ENCODE data around the gene CBR4. TPM values are rescaled to one million over a fixed set of nuclear protein-coding genes. Genes with fewer than 3 reads are reported as not detected.

Gene CBR4
- polyA plus RNA-seq, 1 donor (not counting 4 experiments of a cell fraction or from before 2014, with no cell fraction given): 9.1 TPM

DNA sequence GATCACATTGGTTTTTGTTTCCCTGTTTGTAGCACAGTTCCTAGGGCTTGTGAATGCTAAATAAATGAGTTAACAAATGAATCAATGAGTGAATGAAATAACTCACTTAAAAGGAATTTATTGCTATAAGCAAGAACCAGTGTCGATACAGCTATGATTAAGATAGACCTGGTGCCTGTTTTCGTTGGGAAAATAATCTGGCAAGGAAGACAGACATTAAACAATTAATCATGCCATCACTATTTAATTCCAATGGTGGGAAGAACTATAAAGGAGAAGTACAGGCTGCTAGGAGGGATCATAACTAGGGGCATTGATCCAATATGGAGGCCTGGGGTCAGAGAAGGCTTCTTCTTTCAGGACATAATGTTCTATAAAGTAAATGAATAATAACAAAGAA, 4.5 kb upstream of the CBR4 start:
- Histone ChIP-seq H3K9me3 (ENCODE audit: control insufficient read depth, low read depth, low read length) (no peaks in the 10 kb centered on the region), H3K9me1 (ENCODE audit: control insufficient read depth, extremely low read depth, insufficient read depth, low read length) (no peaks in the 10 kb centered on the region), H3K27me3 (ENCODE audit: control insufficient read depth, extremely low read depth, insufficient read depth, low read length) (no peaks in the 10 kb centered on the region), H3K4me3 (ENCODE audit: control insufficient read depth in 2 of 3, extremely low read depth in 1 of 3, insufficient read depth in 2 of 3, low read depth in 1 of 3, low read length in 3 of 3) (no peak overlapping the region), H3K36me3 (ENCODE audit: control insufficient read depth in 2 of 2, extremely low read depth in 1 of 2, insufficient read depth in 2 of 2, low read length in 2 of 2) (no peaks in the 10 kb centered on the region), H3K4me2 (ENCODE audit: control insufficient read depth, extremely low read depth, insufficient read depth, low read depth, low read length) (peak overlapping the region; percentile 51), H3K79me2 (ENCODE audit: control insufficient read depth, insufficient read depth, low read length) (peaks cover 2% of the 10 kb centered on the region), H3K9ac (ENCODE audit: control insufficient read depth, extremely low read depth, insufficient read depth, low read length) (no peak overlapping the region), H3K4me1 (ENCODE audit: control insufficient read depth, extremely low read depth, insufficient read depth, low read length) (peaks cover 44% of the 10 kb centered on the region), H2AFZ (ENCODE audit: control insufficient read depth, low read length) (peak overlapping the region; percentile 47), H3K27ac (ENCODE audit: control insufficient read depth, insufficient read depth, low read length) (peak overlapping the region; percentile 70), H4K20me1 (ENCODE audit: control insufficient read depth, extremely low read depth, insufficient read depth, low read length) (no peaks in the 10 kb centered on the region)
- dilution Hi-C loops (cut with MboI; ENCODE audit: extremely low pct_ligation_motif_present, low sequenced_read_pairs): no loop called here
- TF ChIP-seq EZH2 (IDR thresholded peaks at IDR 0.05; ENCODE audit: low read length): no peak
- TF ChIP-seq, protein P1, sequence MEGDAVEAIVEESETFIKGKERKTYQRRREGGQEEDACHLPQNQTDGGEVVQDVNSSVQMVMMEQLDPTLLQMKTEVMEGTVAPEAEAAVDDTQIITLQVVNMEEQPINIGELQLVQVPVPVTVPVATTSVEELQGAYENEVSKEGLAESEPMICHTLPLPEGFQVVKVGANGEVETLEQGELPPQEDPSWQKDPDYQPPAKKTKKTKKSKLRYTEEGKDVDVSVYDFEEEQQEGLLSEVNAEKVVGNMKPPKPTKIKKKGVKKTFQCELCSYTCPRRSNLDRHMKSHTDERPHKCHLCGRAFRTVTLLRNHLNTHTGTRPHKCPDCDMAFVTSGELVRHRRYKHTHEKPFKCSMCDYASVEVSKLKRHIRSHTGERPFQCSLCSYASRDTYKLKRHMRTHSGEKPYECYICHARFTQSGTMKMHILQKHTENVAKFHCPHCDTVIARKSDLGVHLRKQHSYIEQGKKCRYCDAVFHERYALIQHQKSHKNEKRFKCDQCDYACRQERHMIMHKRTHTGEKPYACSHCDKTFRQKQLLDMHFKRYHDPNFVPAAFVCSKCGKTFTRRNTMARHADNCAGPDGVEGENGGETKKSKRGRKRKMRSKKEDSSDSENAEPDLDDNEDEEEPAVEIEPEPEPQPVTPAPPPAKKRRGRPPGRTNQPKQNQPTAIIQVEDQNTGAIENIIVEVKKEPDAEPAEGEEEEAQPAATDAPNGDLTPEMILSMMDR (optimal IDR thresholded peaks at IDR 0.05 in 1 of 3, IDR thresholded peaks at IDR 0.05 in 1 of 3, conservative IDR thresholded peaks at IDR 0.05 in 1 of 3; ENCODE audit: extremely low read depth in 1 of 3, insufficient read depth in 2 of 3, low read length in 3 of 3): no peak
- DNase-seq (ENCODE audit: low read depth, low spot score): peak; percentile 52
- FAIRE-seq: no peak

GRCh38 chr4:169013396-169013795, 3.3 kb upstream of the CBR4 start:
- no peaks in the 10 kb centered on the region for H3K36me3 ChIP-seq (ENCODE audit: control insufficient read depth in 2 of 2, extremely low read depth in 1 of 2, insufficient read depth in 2 of 2, low read length in 2 of 2)
- dilution Hi-C loops (cut with MboI; ENCODE audit: extremely low pct_ligation_motif_present, low sequenced_read_pairs): no loop called here
- FAIRE-seq: no peak
- H3K27me3 ChIP-seq (ENCODE audit: control insufficient read depth, extremely low read depth, insufficient read depth, low read length): no peaks in the 10 kb centered on the region
- H2AFZ ChIP-seq (ENCODE audit: control insufficient read depth, low read length): peak overlapping the region; percentile 86
- no peak overlapping the region for H3K27ac ChIP-seq (ENCODE audit: control insufficient read depth, insufficient read depth, low read length)
- no peaks in the 10 kb centered on the region for H4K20me1 ChIP-seq (ENCODE audit: control insufficient read depth, extremely low read depth, insufficient read depth, low read length)
- H3K9me3 ChIP-seq (ENCODE audit: control insufficient read depth, low read depth, low read length): no peaks in the 10 kb centered on the region
- H3K4me2 ChIP-seq (ENCODE audit: control insufficient read depth, extremely low read depth, insufficient read depth, low read depth, low read length): no peak overlapping the region
- TF ChIP-seq, protein P1 (optimal IDR thresholded peaks at IDR 0.05 in 1 of 3, IDR thresholded peaks at IDR 0.05 in 1 of 3, conservative IDR thresholded peaks at IDR 0.05 in 1 of 3; ENCODE audit: extremely low read depth in 1 of 3, insufficient read depth in 2 of 3, low read length in 3 of 3): no peak
- no peak for TF ChIP-seq EZH2 (IDR thresholded peaks at IDR 0.05; ENCODE audit: low read length)
- H3K79me2 ChIP-seq (ENCODE audit: control insufficient read depth, insufficient read depth, low read length): peaks cover 12% of the 10 kb centered on the region
- H3K9me1 ChIP-seq (ENCODE audit: control insufficient read depth, extremely low read depth, insufficient read depth, low read length): no peaks in the 10 kb centered on the region
- peaks cover 43% of the 10 kb centered on the region for H3K4me1 ChIP-seq (ENCODE audit: control insufficient read depth, extremely low read depth, insufficient read depth, low read length)
- H3K4me3 ChIP-seq (ENCODE audit: control insufficient read depth in 2 of 3, extremely low read depth in 1 of 3, insufficient read depth in 2 of 3, low read depth in 1 of 3, low read length in 3 of 3): no peak overlapping the region
- no peak for DNase-seq (ENCODE audit: low read depth, low spot score)
- H3K9ac ChIP-seq (ENCODE audit: control insufficient read depth, extremely low read depth, insufficient read depth, low read length): no peak overlapping the region
